GM19238 (cell line): ENCODE results near the gene UBAP2.
"Not testable (repeated sequence)": the region's sequence is repeated elsewhere in the genome, so short reads cannot be mapped to it uniquely, and the experiment has no call there.

Experiments
- DNase-seq: peaks from one replicate; pipeline ENCODE4 v3.0.0; 2011; ENCODE audit warnings: low spot score; ENCODE audit not compliant: insufficient read length

Gene UBAP2

DNA sequence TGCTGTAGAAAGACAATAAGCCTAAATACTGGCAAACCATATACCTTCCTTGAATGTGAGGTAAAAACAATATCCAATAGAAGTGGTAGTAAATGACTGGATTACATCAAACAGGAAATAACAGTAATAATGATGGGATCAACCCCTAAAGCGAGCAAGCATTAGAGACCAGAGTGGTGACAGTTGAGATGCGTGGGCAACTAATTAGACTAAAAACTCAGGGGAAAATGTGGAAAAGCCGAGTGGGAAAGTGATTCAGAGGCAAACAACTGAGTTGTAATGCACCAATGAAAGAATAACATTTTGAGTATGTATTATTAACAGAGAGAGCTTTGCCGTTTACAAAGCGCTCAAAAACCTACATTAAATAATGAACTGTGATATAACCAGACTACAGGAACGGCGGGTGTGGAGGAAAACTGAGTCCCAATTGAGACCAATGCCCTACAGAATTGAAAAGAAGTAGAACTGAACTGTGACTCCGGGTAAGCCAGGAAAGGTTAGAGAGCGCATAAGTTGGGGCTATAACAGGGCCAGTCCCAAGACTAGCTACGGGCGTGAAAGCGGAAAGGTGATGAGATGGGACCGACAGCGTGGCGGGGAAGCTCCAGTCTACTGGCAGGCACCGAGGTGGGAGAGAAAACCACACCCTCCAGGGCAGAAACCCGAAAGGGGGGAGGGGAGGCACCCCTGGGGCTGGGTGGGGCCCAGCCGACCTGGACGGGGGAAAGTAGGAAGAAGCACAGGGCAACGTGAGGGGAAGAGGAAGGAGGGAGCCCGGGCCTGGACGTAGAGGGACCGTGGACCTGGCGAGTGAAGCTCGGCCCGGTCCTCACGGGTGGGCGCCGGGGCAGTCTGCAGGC, 592 bp downstream of the UBAP2 start:
- peak; percentile 36 for DNase-seq

DNA sequence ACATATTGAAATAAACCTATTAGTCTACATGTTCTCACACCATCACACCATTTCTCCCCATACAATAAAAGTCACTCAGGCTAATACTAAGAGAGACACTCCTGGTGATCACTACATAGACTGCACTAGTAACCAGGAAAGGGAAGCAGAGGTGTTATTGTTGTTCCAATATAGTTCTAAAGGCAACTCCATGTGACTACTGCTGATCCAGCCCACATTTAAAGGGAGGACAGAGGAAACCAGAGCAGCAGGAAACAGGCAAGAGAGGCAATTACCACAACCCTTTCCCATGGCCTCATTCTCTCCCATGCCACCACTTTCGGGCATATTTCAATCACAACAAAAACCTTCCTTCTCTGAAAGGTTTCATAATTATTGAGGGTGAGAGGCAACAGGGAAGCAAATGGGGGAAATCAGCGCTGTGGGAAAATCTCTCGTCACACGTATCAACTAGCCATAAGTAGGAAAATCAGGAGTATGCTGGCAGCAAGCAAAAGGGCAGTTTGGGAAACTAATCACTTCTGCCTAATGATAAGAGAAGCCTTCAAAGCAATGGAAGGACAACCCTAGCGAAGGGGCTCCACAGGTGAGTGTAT, 1.8 kb downstream of the UBAP2 start:
- DNase-seq: no peak

DNA sequence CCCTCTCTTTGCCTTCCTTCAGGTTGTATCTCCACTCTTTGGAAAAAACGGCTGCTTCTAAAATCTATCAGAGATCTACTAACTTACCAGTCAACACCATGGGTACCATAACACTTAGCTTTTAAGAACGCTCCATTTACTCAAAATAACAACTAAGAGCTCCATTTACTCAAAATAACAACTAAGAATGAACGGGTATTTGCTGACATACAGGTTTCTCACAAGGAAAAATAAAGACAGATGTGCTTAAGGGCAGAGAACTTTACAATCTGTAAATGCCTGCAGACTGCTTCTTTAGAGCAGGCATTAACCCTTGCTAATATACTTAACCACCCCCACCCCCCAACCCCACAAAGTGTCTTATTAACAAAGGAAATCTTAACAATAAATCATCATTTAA, 2.8 kb downstream of the UBAP2 start:
- DNase-seq: no peak

DNA sequence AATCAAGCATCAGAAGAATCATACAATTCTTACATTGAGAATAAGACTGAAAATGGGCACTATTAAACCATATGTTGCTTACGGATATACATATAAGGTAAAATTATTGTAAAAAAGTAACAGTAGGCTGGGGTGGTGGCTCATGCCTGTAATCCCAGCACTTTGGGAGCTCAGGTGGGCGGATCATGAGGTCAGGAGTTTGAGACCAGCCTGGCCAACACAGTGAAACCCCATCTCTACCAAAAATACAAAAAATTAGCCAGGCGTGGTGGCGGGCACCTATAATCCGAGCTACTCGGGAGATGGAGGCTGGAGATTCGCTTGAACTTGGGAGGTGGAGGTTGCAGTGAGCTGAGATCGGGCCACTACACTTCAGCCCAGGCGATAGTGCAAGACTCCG, 6.6 kb downstream of the UBAP2 start:
- DNase-seq: not testable (repeated sequence)

DNA sequence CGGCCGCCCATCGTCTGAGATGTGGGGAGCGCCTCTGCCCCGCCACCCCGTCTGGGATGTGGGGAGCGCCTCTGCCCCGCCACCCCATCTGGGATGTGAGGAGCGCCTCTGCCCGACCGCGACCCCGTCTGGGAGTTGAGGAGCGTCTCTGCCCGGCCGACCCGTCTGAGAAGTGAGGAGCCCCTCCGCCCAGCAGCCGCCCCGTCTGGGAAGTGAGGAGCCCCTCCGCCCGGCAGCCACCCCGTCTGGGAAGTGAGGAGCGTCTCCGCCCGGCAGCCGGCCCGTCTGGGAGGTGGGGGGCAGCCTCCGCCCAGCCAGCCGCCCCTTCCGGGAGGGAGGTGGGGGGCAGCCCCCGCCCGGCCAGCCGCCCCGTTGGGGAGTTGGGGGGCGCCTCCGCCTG, 9.8 kb downstream of the UBAP2 start:
- not testable (repeated sequence) for DNase-seq

DNA sequence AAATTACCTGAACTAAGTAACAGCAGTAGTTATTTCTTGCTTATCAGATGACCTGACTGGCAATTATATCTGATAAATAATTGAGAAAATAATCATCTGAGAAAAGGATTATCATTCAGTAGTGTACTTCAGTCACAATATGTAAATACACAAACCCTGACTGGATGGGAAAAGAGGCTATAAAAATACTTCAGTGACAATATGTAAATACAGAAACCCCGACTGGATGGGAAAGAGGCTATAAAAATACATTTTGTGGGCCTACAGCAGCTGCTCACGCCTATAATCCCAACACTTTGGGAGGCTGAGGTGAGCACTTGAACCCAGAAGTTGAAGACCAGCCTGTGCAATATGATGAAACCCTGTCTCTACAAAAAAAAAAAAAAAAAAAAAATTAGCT, 11.1 kb downstream of the UBAP2 start:
- DNase-seq: no peak

DNA sequence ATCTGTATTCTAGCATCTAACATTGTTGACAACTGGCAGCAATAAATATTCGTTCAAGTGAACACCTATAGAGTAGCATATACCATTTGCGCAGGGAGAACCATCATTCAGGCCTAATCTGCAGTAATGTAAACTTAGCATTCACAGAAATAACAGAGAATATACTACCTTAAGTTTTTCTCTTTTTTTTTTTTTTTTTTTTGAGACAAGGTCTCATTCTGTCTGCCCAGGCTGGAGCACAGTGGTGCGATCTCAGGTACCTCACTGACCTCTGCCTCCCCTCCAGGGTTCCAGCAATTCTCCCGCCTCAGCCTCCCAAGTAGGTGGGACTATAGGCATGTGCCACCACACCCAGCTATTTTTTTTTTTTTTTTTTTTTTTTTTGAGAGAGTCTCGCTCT, 12.1 kb downstream of the UBAP2 start:
- no peak for DNase-seq

DNA sequence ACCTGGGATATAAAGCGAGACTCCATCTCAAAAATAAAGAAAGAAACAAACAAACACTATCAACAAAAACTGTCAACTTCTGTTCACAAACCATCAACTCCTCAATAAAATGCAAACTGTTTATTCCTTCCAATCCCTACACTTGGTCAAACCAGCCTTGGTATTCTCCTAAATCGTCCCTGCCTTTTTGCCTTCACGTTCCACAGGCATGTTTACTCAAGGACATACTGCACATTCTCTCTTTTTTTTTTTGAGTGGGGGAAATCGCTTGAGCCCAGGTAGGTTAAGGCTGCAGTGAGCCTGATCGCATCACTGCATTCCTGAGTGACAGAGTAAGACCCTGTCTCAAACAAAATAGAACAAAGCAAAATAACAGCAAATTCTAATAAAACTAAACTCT, 13.0 kb downstream of the UBAP2 start:
- DNase-seq: no peak

DNA sequence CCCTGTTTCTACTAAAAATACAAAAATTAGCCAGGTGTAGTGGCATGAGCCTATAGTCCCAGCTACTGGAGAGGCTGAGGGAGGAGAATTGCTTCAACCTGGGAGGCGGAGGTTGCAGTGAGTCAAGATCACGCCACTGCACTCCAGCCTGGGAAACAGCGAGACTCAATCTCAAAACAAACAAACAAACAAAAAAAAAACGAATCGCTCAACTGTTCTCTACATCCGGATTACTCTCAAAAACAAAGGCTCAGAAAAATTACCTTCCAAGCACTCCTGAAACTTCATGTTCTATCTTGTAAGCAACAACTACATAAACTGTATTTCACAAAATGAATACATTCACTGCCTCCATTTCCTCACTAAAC, 14.0 kb downstream of the UBAP2 start:
- no peak for DNase-seq

DNA sequence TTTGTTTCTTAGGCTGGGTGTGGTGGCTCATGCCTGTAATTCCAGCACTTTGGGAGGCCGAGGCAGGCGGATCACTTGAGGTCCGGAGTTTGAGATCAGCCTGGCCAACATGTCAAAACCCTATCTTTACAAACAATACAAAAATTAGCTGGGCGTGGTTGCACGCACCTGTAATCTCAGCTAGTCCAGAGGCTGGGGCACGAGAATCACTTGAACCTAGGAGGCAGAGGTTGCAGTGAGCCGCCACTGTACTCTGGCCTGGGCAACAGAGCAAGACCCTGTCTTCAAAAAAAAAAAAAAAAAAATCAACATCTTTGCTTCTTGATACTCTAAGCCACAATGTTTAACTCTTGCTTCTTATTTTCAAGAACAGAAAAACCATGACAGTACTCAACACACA, 16.1 kb downstream of the UBAP2 start:
- no peak for DNase-seq

DNA sequence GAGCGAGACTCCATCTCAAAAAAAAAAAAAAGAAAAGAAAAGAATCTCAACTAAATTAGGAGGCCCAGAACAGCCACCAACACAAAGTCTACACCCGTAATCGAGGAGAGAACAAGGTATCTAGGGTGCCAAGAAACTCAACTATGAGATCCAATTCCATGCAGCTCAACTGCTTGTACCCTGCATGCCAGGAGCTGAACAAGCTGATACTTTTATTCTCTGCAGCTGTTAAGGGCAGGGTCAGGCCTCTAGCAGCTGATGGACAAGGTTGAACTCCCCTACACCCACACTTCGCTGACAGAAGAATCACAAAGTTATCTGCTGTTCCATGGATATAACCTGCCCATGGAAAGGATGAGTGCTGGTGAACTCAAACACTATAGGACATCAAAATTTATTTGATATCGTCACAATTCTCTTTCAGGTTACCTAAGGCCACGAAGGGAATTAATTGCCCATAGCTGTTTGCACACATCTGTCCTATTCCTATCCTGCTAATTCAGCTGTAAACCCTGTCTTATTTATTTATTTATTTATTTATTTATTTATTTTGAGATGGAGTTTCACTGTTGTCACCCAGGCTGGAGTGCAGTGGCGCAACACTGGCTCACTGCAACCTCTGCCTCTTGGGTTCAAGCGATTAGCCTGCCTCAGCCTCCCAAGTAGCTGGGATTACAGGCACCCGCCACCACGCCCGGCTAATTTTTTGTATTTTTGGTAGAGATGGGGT, 20.7 kb downstream of the UBAP2 start:
- no peak for DNase-seq

DNA sequence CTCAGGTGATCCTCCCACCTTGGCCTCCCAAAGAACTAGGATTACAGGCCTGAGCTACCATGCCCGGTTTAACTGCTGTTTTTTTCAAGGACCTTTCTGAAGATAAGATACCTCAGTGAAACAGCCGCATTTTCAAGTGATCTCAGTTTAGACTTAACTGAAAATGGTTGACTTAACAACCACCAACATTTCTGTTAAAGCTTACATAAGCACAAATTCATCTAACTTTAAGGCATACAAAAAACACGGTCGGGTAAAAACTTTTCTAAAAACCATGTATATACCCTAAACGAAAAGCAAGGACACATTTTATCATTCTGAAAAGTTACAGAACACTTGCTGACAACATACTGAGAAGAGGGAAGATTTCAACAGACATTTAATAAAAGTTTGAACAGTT, 22.9 kb downstream of the UBAP2 start:
- no peak for DNase-seq

DNA sequence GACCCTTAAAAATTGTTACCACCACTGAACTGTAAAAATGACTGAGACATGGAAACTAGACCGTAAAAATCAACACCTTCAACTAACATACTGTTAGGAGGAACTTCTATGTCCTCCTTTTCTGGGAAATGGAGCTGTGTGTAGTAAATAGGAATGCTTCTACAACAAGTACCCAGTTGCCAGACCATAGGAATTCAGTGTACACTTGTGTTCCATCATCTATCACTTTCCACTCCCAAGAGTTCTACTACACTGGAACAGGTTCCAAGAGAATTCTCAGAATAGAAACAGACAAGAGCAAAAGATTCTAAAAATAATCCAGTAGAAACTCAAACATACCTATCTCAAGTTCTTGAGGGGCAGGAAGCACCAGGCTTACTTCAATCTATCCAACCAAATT, 23.6 kb downstream of the UBAP2 start:
- no peak for DNase-seq

DNA sequence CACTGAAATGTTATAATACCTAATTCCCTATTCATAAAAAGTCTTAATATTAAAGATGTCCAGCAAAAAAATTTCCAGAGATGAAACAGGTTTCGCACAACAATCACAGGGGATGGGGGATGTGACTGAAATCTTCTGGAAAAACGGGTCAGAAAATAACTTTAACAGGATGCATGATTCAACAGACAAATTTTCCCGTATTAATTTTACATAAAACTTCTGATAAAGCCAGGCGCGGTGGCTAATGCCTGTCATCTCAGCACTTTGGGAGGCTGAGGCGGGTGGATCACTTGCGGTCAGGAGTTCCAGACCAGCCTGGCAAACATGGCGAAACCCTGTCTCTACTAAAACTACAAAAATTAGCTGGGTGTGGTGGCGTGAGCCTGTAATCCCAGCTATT, 24.2 kb downstream of the UBAP2 start:
- DNase-seq: not testable (repeated sequence)

DNA sequence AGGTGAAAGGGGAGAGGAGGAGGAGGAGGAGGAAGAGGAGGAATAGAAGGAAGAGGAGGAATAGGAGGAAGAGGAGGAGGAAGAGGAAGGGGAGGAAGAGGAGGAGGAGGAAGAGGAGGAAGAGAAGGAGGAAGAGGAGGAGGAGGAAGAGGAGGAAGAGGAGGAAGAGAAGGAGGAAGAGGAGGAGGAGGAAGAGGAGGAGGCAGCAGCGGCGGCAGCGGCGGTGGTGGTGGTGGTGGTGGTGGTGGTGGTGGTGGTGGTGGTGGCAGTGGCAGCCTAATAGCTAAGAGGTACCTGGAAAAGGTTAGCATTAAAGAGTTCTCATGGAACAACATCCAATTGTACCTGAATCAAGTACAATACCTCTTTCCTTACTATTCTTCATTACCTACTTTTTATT, 32.5 kb downstream of the UBAP2 start:
- DNase-seq: no peak

DNA sequence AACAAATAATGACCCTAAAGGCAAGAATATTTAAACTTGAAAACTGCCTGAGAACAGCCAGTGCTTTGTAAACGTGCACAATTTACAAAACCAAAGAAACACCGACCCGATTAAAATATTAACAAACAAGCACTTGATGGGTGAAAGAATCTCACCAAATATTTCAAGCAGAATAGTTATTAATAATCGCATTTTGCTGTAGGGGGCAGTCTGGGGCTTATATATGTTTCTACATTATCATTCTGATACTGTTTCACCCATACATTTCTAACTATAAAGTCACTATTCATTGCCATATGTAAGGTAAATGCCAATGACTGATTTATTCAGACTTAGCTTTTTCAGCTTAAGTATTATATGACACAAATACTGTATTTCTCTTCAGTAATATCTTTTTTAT, 37.7 kb downstream of the UBAP2 start:
- no peak for DNase-seq

DNA sequence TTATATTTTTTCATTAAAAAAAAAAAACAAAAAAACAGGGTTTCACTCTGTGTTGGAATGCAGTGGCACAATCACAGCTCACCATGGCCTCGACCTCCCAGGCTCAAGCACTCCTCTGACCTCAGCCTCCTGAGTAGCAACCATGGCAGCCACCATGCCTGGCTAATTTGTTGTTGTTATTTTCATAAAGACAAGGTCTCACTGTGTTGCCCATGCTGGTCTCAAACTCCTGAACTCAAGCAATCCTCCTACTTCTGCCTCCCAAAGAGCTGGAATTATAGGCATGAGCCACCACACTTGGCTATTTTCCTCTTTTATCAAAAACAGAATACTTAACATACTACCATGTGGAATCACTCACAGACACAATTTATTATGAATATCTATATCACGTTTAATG, 46.7 kb downstream of the UBAP2 start:
- no peak for DNase-seq

DNA sequence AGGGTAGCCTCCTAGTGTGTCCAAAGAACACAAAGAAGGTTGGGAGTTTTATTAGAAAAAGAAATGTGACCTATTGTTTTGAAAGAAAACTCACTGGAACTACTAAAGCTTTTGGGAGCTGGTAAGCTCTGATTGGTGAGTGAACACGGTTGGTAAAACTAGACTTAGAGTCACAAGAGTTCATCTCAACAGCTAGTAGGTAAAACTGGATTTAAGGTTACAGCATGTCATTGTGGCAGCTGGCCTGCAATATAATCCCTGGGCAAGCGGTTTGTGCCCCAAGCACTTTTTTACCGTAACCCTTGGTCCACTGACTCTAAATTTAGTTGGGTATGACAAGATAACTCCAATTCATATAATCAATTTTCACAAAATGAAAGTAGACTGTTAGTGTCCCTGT, 47.4 kb downstream of the UBAP2 start:
- DNase-seq: no peak

DNA sequence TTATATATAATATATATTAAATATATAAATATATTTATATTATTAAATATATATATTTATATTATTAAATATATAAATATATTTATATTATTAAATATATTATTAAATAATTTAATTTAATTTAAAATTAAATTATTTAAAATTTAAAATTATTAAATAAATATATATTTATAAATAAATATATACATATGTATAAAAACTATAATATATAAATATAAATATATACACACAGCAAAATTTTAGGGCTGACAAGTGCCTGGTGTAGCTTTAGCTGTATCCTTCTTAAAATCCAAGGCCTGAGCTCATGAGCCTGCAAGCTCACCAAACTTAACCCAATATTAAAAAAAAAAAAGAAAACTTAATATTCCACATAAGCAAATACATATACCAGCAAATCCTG, 53.2 kb downstream of the UBAP2 start:
- no peak for DNase-seq

DNA sequence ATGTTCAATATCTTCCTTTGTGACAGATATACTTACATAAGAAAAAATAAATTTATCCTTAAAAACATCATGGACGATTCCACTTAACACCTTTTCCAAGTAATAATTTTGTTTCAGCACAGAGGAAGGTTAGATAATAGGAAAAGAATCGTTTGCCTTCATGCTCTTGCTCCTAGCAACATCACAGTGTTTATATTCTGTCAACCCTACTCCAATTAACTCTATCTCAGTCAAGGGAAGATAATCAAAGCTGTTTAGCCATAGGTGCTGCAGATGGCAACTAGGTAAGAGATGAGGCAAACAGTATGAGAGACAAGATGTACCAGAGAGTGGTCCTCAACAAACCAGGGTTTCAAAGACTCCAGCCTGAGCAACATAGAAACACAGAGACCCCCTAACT, 55.6 kb downstream of the UBAP2 start:
- DNase-seq: no peak

DNA sequence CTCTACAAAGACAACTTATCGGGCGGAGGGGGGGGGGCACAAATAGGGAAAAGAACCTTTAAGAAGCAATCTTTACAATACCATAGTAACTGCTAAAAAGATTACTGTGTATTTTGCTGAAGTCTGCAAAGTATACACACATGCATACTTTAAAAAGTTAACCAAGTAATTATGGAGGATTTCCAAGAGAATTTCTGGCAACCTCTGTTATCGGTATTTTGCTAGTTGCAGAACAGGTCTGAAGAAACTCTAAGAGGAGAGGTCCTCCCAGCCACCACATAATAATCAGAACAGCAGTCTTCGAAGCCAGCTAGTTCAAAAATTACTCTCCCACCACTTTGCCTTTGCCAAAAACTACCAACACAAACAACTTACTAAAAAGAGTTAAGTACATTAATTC, 56.1 kb downstream of the UBAP2 start:
- DNase-seq: no peak

DNA sequence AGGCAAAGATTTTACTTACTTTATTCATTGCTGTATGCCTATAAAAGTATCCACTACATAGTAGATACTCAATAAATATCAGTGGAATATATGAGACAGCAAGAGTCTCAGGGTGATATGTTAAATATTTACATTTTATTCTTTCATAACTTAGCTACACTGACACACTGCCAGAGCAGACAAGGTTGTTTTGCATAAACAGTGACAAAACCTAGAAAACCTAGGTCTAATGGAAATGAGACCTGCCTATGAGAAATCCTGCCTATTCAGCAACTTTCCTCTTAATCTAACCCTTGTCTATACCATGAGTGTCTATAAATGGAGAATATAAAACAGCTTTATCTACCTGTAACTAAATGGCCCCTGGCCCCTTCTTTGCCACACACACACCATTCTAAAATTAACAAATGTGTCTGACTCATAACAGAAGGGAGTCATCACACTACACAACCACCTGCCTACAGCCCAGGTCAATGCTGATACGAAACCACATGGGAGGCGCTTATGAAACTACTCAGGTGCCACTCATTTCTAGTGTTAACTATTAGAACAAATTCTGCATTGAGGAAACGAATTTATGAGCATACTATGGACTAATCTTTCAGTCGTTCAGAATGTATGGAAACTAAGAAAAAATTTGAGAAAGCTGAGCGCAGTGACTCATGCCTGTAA, 60.3 kb downstream of the UBAP2 start:
- DNase-seq: peak; percentile 65
